K562 (cell line): ENCODE measurements around the gene TMEM174.

Source experiments
- CC2D1A ChIP-seq: fragments of 450-650 bp; IDR thresholded peaks from 2 replicates; pipeline ENCODE4 v1.6.1; 2017; ENCODE audit warnings: mild to moderate bottlenecking
- CHCHD3 ChIP-seq: fragments of 250-450 bp; sonication (Bioruptor Pico); IDR thresholded peaks from 2 replicates; pipeline ENCODE4 v2.1.2; 2022; ENCODE audit warnings: mild to moderate bottlenecking
- FOS ChIP-seq: IDR thresholded peaks from 3 replicates; pipeline ENCODE4 v1.6.1; 2011; ENCODE audit not compliant: insufficient read length; ENCODE audit errors: extremely low read depth
- RBM17 ChIP-seq: fragments of 200-400 bp; formaldehyde crosslinking; IDR thresholded peaks from 2 replicates; pipeline ENCODE4 v1.6.1; 2017; ENCODE audit warnings: low read depth, mild to moderate bottlenecking, low read length, borderline replicate concordance
- YY1 ChIP-seq, 3 experiments: IDR thresholded peaks; 2 replicates each; pipeline ENCODE4 v1.6.1; 2011; ENCODE audit warnings: low read length in 2 of 3, mild to moderate bottlenecking in 2 of 3, moderate library complexity in 2 of 3, borderline replicate concordance in 1 of 3, control low read depth in 1 of 3, low read depth in 1 of 3; ENCODE audit not compliant: insufficient read depth in 3 of 3, insufficient replicate concordance in 2 of 3, control insufficient read depth in 1 of 3, insufficient read length in 1 of 3; ENCODE audit errors: extremely low read depth in 1 of 3
- ZNF24 ChIP-seq: fragments of 450-650 bp; IDR thresholded peaks from 2 replicates; pipeline ENCODE4 v1.6.1; 2016
- TF ChIP-seq, protein P1 (sequence below): fragments of 450-650 bp; IDR thresholded peaks from 2 replicates; pipeline ENCODE4 v1.6.1; 2017; ENCODE audit warnings: mild to moderate bottlenecking, moderate library complexity
- TF ChIP-seq, protein P2 (sequence below): fragments of 450-650 bp; IDR thresholded peaks from 2 replicates; pipeline ENCODE4 v1.6.1; 2016; ENCODE audit warnings: missing biosample characterization, missing genetic modification characterization
- TF ChIP-seq, protein P3 (sequence below), 3 experiments: IDR thresholded peaks in 2 of 3; conservative IDR thresholded peaks in 1 of 3; 2 replicates each; pipeline ENCODE4 v1.5.1; 2011 to 2012; ENCODE audit warnings: low read length in 3 of 3, mild to moderate bottlenecking in 3 of 3, control low read depth in 2 of 3, improper control_type of control experiment in 1 of 3, inconsistent platforms in 1 of 3, low read depth in 1 of 3, mixed read lengths in 1 of 3, moderate library complexity in 1 of 3; ENCODE audit not compliant: insufficient read depth in 2 of 3
- TF ChIP-seq, protein P4 (sequence below): sonication (generic); formaldehyde crosslinking; IDR thresholded peaks from 2 replicates; pipeline ENCODE4 v1.8.0; 2022; ENCODE audit warnings: mild to moderate bottlenecking, missing genetic modification reagents
- TF ChIP-seq, protein P5 (sequence below), 2 experiments: fragments of 450-650 bp in 1 of 2; sonication (generic) in 1 of 2; formaldehyde crosslinking in 1 of 2; IDR thresholded peaks in 1 of 2; conservative IDR thresholded peaks in 1 of 2; 2 replicates each; pipeline versions ENCODE4 v1.6.1 to v1.8.1; 2016 to 2023; ENCODE audit warnings: mild to moderate bottlenecking in 2 of 2, moderate library complexity in 2 of 2, inconsistent platforms in 1 of 2, missing genetic modification reagents in 1 of 2

DNA sequence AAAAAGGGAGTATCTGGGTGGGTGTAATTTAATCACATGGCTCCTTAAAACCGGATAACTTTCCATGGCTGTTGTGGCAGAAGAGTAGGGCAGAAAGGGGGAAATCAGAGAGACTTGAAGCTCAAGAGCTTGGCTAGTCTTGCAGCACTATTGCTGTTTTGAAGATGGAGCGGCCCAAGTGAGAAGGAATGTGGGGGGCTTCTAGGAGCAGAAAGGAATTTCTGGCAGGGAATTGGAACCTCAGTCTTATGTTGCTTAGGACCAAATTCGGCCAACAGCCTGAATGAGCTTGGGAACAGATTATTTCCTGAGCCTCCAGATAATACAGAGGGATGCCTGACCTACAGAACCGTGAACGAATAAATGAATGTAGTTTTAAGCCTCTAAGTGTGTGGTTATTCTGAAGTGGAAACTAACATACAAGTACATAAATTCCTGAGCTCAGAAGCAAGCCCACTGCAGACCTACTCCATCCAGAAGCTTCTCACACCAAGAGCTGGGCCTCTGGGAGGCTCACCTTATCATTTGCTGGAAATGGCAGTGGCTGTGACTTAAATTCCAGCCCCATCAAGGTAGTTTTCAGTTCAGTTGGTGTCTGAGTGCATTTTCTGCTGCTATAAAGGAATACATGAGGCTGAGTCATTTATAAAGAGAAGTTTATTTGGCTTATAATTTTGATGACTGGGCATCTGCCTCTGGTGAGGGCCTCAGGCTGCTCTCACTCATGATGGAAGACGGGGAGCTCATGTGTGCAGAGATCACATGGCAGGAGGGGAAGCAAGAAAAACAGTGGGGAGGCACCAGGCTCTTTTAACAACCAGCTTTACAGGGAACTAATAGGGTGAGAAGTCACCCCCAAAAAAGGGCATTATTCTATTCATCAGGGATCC is 15.3 kb upstream of the TMEM174 start:
- TF ChIP-seq CHCHD3 (CRISPR knock-in tag) (no peak), ZNF24 (no peak), RBM17 (no peak), CC2D1A (no peak), FOS (no peak), YY1 (IDR thresholded peaks at IDR 0.05; ENCODE audit: borderline replicate concordance in 1 of 3, control insufficient read depth in 1 of 3, extremely low read depth in 1 of 3, insufficient read depth in 3 of 3, insufficient read length in 1 of 3, insufficient replicate concordance in 2 of 3, low read depth in 1 of 3, low read length in 2 of 3) (no peak)
- TF ChIP-seq, protein P1, sequence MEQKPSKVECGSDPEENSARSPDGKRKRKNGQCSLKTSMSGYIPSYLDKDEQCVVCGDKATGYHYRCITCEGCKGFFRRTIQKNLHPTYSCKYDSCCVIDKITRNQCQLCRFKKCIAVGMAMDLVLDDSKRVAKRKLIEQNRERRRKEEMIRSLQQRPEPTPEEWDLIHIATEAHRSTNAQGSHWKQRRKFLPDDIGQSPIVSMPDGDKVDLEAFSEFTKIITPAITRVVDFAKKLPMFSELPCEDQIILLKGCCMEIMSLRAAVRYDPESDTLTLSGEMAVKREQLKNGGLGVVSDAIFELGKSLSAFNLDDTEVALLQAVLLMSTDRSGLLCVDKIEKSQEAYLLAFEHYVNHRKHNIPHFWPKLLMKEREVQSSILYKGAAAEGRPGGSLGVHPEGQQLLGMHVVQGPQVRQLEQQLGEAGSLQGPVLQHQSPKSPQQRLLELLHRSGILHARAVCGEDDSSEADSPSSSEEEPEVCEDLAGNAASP, result no peak
- TF ChIP-seq, protein P2, sequence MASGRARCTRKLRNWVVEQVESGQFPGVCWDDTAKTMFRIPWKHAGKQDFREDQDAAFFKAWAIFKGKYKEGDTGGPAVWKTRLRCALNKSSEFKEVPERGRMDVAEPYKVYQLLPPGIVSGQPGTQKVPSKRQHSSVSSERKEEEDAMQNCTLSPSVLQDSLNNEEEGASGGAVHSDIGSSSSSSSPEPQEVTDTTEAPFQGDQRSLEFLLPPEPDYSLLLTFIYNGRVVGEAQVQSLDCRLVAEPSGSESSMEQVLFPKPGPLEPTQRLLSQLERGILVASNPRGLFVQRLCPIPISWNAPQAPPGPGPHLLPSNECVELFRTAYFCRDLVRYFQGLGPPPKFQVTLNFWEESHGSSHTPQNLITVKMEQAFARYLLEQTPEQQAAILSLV (tag), result no peak
- TF ChIP-seq, protein P3, sequence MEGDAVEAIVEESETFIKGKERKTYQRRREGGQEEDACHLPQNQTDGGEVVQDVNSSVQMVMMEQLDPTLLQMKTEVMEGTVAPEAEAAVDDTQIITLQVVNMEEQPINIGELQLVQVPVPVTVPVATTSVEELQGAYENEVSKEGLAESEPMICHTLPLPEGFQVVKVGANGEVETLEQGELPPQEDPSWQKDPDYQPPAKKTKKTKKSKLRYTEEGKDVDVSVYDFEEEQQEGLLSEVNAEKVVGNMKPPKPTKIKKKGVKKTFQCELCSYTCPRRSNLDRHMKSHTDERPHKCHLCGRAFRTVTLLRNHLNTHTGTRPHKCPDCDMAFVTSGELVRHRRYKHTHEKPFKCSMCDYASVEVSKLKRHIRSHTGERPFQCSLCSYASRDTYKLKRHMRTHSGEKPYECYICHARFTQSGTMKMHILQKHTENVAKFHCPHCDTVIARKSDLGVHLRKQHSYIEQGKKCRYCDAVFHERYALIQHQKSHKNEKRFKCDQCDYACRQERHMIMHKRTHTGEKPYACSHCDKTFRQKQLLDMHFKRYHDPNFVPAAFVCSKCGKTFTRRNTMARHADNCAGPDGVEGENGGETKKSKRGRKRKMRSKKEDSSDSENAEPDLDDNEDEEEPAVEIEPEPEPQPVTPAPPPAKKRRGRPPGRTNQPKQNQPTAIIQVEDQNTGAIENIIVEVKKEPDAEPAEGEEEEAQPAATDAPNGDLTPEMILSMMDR (IDR thresholded peaks at IDR 0.05 in 2 of 3, conservative IDR thresholded peaks at IDR 0.05 in 1 of 3; ENCODE audit: insufficient read depth in 2 of 3, low read depth in 1 of 3, low read length in 3 of 3), result no peak
- TF ChIP-seq, protein P4, sequence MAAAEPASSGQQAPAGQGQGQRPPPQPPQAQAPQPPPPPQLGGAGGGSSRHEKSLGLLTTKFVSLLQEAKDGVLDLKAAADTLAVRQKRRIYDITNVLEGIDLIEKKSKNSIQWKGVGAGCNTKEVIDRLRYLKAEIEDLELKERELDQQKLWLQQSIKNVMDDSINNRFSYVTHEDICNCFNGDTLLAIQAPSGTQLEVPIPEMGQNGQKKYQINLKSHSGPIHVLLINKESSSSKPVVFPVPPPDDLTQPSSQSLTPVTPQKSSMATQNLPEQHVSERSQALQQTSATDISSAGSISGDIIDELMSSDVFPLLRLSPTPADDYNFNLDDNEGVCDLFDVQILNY (CRISPR knock-in tag), result no peak
- TF ChIP-seq, protein P5, sequence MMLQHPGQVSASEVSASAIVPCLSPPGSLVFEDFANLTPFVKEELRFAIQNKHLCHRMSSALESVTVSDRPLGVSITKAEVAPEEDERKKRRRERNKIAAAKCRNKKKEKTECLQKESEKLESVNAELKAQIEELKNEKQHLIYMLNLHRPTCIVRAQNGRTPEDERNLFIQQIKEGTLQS (IDR thresholded peaks at IDR 0.05), result no peak
- TF ChIP-seq, protein P5 (CRISPR knock-in tag; conservative IDR thresholded peaks at IDR 0.05), result no peak
